GM12872 (cell line): ENCODE data around the gene JUN.

Source experiments
- TF ChIP-seq, protein P1 (sequence below): IDR thresholded peaks from 3 replicates; pipeline ENCODE4 v1.5.1; 2011; ENCODE audit warnings: low read depth, mild to moderate bottlenecking, low read length, moderate library complexity; ENCODE audit not compliant: insufficient read depth

Gene JUN

DNA sequence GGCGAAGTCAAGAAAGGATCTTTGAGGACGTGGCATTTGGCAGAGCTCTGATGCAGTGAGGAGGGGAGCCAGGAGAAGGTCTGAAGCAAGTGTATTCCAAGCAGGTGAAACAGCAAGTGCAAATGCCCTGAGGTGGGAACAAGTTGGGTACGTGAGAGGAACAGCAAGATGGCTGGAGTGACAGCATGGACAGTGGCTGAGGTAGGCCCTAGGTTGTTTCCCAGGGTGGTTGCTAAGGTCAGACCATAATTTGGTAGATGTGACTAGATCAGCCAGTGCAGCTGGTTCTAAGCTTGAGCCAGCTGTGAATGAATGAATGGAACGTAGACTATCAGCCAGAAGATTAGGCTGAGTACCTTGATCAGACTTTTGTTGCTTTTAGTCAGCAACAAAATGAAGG, 37.5 kb upstream of the JUN start:
- TF ChIP-seq, protein P1, sequence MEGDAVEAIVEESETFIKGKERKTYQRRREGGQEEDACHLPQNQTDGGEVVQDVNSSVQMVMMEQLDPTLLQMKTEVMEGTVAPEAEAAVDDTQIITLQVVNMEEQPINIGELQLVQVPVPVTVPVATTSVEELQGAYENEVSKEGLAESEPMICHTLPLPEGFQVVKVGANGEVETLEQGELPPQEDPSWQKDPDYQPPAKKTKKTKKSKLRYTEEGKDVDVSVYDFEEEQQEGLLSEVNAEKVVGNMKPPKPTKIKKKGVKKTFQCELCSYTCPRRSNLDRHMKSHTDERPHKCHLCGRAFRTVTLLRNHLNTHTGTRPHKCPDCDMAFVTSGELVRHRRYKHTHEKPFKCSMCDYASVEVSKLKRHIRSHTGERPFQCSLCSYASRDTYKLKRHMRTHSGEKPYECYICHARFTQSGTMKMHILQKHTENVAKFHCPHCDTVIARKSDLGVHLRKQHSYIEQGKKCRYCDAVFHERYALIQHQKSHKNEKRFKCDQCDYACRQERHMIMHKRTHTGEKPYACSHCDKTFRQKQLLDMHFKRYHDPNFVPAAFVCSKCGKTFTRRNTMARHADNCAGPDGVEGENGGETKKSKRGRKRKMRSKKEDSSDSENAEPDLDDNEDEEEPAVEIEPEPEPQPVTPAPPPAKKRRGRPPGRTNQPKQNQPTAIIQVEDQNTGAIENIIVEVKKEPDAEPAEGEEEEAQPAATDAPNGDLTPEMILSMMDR = no peak

DNA sequence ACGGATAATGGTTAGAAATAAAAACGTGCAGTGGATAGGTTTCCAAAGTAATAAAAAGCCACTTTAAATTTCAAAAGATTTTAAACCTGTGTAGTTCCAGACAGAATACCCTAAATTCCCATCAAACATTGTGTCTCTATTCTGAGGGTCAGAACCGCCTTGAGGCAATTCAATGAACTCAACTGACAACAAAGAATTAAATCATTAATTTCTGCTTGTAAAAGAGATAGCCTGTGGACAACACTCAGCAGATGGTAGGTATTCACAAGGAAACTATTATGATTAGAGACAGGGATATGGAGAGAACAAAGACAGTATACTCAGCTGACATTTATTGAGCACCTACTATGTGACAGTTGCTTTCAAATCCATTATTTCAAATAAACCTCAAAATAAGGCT, 35.1 kb upstream of the JUN start:
- TF ChIP-seq, protein P1 = no peak

DNA sequence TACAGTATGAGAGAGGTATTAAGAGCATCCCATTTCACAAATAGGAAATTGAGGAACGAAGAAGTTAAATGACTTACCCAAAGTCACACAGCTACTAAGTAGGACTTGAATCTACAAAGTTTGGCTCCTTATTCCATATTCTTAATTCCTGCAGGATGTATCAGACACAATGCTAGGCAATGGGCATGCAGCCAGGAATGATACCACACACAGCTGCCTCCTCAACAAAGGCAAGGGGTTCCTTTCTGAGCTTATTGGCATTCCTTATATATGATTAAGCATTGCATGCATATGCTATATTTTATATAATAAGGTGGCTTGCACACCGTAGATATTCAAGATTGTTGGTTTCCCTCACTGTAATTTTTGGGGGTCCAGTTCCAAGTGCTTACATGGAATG, 34.2 kb upstream of the JUN start:
- TF ChIP-seq, protein P1 = no peak

DNA sequence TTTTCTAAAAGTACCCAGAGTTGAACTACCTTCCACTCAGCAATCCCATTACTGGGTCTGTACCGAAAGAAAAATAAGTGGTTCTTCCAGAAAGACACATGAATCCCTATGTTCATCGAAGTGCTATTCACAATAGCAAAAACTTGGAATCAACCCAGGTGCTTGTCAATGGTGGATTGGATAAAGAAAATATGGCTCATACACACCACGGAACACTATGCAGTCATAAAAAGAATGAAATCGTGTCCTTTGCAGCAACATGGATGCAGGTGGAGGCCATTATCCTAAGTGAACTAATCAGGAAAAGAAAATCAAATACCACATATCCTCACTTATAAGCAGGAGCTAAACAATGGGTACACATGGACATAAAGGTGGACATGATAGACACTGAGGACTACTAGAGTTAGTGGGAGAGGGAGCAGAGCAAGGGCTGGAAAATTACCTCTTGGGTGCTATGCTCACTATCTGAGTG, 32.9 kb upstream of the JUN start:
- TF ChIP-seq, protein P1 = no peak

DNA sequence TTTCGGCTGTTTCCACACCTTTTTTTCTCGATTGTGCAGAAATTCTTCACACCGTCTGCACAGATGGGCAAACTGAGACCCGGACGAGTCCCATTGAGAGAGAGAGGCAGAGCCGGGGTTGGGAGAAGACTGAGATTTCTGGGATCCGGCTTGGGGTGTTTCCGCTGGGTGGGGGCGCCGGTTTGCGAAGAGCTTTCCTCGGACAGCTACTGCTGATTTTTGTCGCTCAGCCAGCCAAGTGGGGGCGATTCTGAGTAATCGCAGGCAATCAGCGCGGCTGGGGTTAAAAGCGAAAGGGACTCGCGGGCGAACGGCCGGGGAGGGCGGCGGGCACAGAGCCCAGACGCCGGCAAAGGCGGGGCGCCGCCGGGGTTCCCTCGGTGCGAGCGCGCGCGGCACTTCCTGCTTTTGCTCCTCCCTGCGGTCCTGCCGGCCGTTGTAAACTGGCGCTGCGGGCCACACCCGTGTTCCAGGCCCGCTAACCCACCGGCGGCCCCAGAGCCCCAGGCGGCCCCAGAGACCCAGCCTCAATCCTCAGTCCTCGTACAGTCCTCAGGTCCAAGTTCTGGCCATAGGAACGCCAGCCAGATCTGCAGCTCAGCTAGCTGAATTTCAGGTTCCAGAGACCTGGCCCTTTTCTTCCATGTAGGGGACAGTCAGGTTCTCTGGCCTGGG, 32.4 kb upstream of the JUN start:
- TF ChIP-seq, protein P1 = 0 out of 3 replicates have a peak, but pooled peaks have one; percentile 27

DNA sequence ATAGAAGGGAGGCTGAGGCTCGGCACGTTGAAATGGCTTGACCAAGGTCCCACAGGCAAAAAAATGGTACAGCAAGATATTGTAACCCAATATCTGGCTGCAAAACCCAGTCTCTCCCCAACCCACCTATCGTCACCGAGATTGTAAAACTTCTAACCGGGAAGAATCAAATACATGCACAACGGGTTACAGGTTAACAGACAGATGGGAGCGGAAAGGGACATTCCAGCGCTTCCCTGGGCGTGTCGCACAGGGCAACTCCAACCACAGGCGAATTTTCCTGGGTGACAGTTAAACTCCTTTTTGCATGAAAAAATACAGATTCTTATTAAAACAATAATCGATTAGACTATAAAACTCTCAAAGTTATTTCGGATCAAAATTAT, 31.8 kb upstream of the JUN start:
- TF ChIP-seq, protein P1 = no peak

DNA sequence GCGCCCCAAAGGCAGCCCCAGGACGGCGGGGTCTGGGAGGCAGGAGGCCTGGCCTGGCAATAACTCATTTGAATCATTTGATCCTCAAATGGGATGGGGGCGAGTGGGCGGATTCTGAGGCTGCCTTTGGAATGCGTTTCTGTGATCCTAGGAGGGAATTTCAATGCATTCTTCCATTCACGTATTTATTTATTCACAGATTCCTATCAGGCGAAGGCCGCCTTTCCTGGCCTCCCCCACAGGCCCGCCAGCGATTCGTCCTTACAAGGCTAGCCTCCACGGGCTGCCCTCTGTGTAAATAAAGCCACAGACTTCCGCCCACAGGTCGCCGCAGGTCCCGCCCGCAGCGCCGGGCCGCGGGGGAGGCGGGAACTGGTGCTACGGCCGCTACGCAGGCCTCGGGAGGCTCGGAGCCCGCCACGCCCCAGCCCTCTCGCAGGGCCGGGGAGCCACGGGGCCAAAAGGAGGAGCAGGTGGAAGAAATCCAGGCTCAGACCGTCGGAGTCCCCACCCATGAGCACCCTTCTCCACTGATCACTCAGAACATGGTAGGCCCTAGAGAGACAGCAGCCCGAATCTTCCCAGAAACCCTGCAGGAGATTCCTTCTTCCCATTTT, 31.3 kb upstream of the JUN start:
- TF ChIP-seq, protein P1 = no peak
